IMR-90 (cell line): ENCODE results near the gene IRF4. TPM values are rescaled to one million over a fixed set of nuclear protein-coding genes. Genes with fewer than 3 reads are reported as not detected.

Experiments
- ATAC-seq: fragments of 200-7000 bp; cut with Tn5 transposase; 2 replicates; pipeline ENCODE4 v1.9.1; 2020; ENCODE audit warnings: low read depth, mild to moderate bottlenecking, moderate library complexity
- BruUV-seq: library from RNA; stranded (reverse); fragments of 400-500 nt; replicated peaks from 2 replicates; lab custom pipeline; 2021; lab: Mats Ljungman, UMichigan
- CTCF ChIA-PET: fragments of 300-600 bp; formaldehyde crosslinking; extraction: SDS; loops from one replicate; lab custom pipeline; 2021; ENCODE audit warnings: antibody characterized with exemption; lab: Yijun Ruan, JAX
- POLR2A ChIA-PET: fragments of 300-600 bp; sonication (Branson Sonifier 250); formaldehyde crosslinking; loops from one replicate; lab custom pipeline; 2022; ENCODE audit warnings: antibody characterized with exemption; ENCODE audit not compliant: unreplicated experiment; lab: Charles Lee
- DNase-seq: peaks from one replicate; pipeline ENCODE4 v3.0.0; 2013
- H2AFZ ChIP-seq: replicated peaks from 2 replicates; pipeline ENCODE3; 2013; ENCODE audit warnings: low read length, mild to moderate bottlenecking; ENCODE audit not compliant: poor library complexity
- H2AK5ac ChIP-seq: 2 replicates; pipeline ENCODE4 v1.6.1; 2013; ENCODE audit warnings: low read depth, low read length, inconsistent platforms
- H2AK9ac ChIP-seq: replicated peaks from 2 replicates; pipeline ENCODE3; 2013; ENCODE audit warnings: mild to moderate bottlenecking, low read depth, low read length, moderate library complexity; ENCODE audit not compliant: poor library complexity
- H2BK120ac ChIP-seq: 2 replicates; pipeline ENCODE4 v1.6.1; 2013; ENCODE audit warnings: low read depth, low read length, inconsistent platforms
- H2BK15ac ChIP-seq: 3 replicates; pipeline ENCODE4 v1.6.1; 2013; ENCODE audit warnings: low read depth, low read length, inconsistent platforms
- H2BK20ac ChIP-seq: 2 replicates; pipeline ENCODE4 v1.6.1; 2013; ENCODE audit warnings: low read depth, mild to moderate bottlenecking, inconsistent platforms, low read length, moderate library complexity
- H2BK5ac ChIP-seq: 2 replicates; pipeline ENCODE4 v1.6.1; 2013; ENCODE audit warnings: mild to moderate bottlenecking, low read depth, low read length, inconsistent platforms; ENCODE audit not compliant: poor library complexity, severe bottlenecking
- H3K14ac ChIP-seq: replicated peaks from 2 replicates; pipeline ENCODE4 v1.6.1; 2013; ENCODE audit warnings: low read depth, low read length, inconsistent platforms
- H3K18ac ChIP-seq: 2 replicates; pipeline ENCODE4 v1.6.1; 2013; ENCODE audit warnings: low read depth, low read length, control low read depth
- H3K23ac ChIP-seq: 2 replicates; pipeline ENCODE4 v1.6.1; 2013; ENCODE audit warnings: low read depth, low read length, inconsistent platforms
- H3K27ac ChIP-seq: 2 replicates; pipeline ENCODE4 v1.5.1; 2013; ENCODE audit warnings: mild to moderate bottlenecking, control low read depth, low read length; ENCODE audit not compliant: insufficient read depth
- H3K27me3 ChIP-seq: 2 replicates; pipeline ENCODE4 v1.6.1; 2013; ENCODE audit warnings: low read length; ENCODE audit not compliant: control insufficient read depth, insufficient read depth
- H3K36me3 ChIP-seq: 2 replicates; pipeline ENCODE4 v1.6.1; 2013; ENCODE audit warnings: low read length, mixed read lengths; ENCODE audit not compliant: control insufficient read depth, insufficient read depth
- H3K4ac ChIP-seq: 2 replicates; pipeline ENCODE4 v1.6.1; 2013; ENCODE audit warnings: low read depth, low read length, inconsistent platforms
- H3K4me1 ChIP-seq: 2 replicates; pipeline ENCODE4 v1.6.1; 2013; ENCODE audit warnings: low read length, mixed read lengths; ENCODE audit not compliant: control insufficient read depth, insufficient read depth
- H3K4me2 ChIP-seq: 2 replicates; pipeline ENCODE4 v1.6.1; 2013; ENCODE audit warnings: low read depth, mild to moderate bottlenecking, control low read depth, low read length, moderate library complexity
- H3K4me3 ChIP-seq: 2 replicates; pipeline ENCODE4 v1.5.1; 2013; ENCODE audit warnings: low read depth, mild to moderate bottlenecking, control low read depth, low read length, moderate library complexity; ENCODE audit not compliant: insufficient read depth
- H3K56ac ChIP-seq: 2 replicates; pipeline ENCODE4 v1.6.1; 2013; ENCODE audit warnings: low read length, inconsistent platforms; ENCODE audit not compliant: insufficient read depth; ENCODE audit errors: extremely low read depth
- H3K79me1 ChIP-seq, 2 experiments: 2 replicates each; pipeline ENCODE4 v1.6.1; 2013; ENCODE audit warnings: low read length in 2 of 2, inconsistent platforms in 1 of 2, low read depth in 1 of 2
- H3K9ac ChIP-seq: 2 replicates; pipeline ENCODE4 v1.6.1; 2013; ENCODE audit warnings: low read depth, low read length, control low read depth
- H3K9me1 ChIP-seq: 2 replicates; pipeline ENCODE4 v1.6.1; 2013; ENCODE audit warnings: low read length, inconsistent platforms; ENCODE audit not compliant: insufficient read depth
- H3K9me3 ChIP-seq: 2 replicates; pipeline ENCODE4 v1.6.1; 2013; ENCODE audit warnings: low read length; ENCODE audit not compliant: control insufficient read depth, insufficient read depth
- H4K20me1 ChIP-seq: 2 replicates; pipeline ENCODE4 v1.6.1; 2013; ENCODE audit warnings: low read length, inconsistent platforms; ENCODE audit not compliant: insufficient read depth
- H4K5ac ChIP-seq: 2 replicates; pipeline ENCODE4 v1.6.1; 2013; ENCODE audit warnings: mild to moderate bottlenecking, low read depth, low read length, control low read depth
- H4K8ac ChIP-seq, 2 experiments: 2 replicates each; pipeline ENCODE4 v1.6.1; 2013; ENCODE audit warnings: low read depth in 2 of 2, low read length in 2 of 2, control low read depth in 1 of 2, inconsistent platforms in 1 of 2
- H4K91ac ChIP-seq: 2 replicates; pipeline ENCODE4 v1.6.1; 2013; ENCODE audit warnings: low read depth, low read length, inconsistent platforms; ENCODE audit not compliant: insufficient read depth
- BHLHE40 ChIP-seq: fragments of 150-350 bp; IDR thresholded peaks from 2 replicates; pipeline ENCODE4 v1.6.1; 2016; ENCODE audit warnings: mild to moderate bottlenecking, low read depth, low read length
- CEBPB ChIP-seq: IDR thresholded peaks from 2 replicates; pipeline ENCODE4 v1.6.1; 2012; ENCODE audit warnings: low read depth, low read length, improper control_type of control experiment
- FOS ChIP-seq: fragments of 150-350 bp; IDR thresholded peaks from 2 replicates; pipeline ENCODE4 v1.6.1; 2016; ENCODE audit warnings: low read depth, low read length
- MAFK ChIP-seq: IDR thresholded peaks from 2 replicates; pipeline ENCODE4 v1.6.1; 2012; ENCODE audit warnings: low read depth, low read length, improper control_type of control experiment
- MAZ ChIP-seq: IDR thresholded peaks from 2 replicates; pipeline ENCODE4 v1.6.1; 2012; ENCODE audit warnings: low read depth, mild to moderate bottlenecking, low read length, improper control_type of control experiment, moderate library complexity, borderline replicate concordance
- MXI1 ChIP-seq: IDR thresholded peaks from 2 replicates; pipeline ENCODE4 v1.6.1; 2012; ENCODE audit warnings: low read depth, mild to moderate bottlenecking, low read length, moderate library complexity, borderline replicate concordance
- NFE2L2 ChIP-seq: fragments of 150-350 bp; IDR thresholded peaks from 2 replicates; pipeline ENCODE4 v1.6.1; 2016; ENCODE audit warnings: low read depth, mild to moderate bottlenecking, low read length
- POLR2A ChIP-seq: IDR thresholded peaks from 2 replicates; pipeline ENCODE4 v1.6.1; 2012; ENCODE audit warnings: mild to moderate bottlenecking, low read depth, low read length
- RAD21 ChIP-seq: IDR thresholded peaks from 2 replicates; pipeline ENCODE4 v1.6.1; 2012; ENCODE audit warnings: low read length, improper control_type of control experiment
- RCOR1 ChIP-seq: IDR thresholded peaks from 2 replicates; pipeline ENCODE4 v1.6.1; 2012; ENCODE audit warnings: mild to moderate bottlenecking, low read length, improper control_type of control experiment; ENCODE audit not compliant: insufficient replicate concordance
- RFX5 ChIP-seq: IDR thresholded peaks from 2 replicates; pipeline ENCODE4 v1.8.0; 2012; ENCODE audit warnings: low read depth, mild to moderate bottlenecking, low read length, moderate library complexity
- SMC3 ChIP-seq: fragments of 150-350 bp; IDR thresholded peaks from 2 replicates; pipeline ENCODE4 v1.6.1; 2016; ENCODE audit warnings: low read depth, mild to moderate bottlenecking, antibody characterized with exemption, low read length, moderate library complexity
- USF2 ChIP-seq: fragments of 150-350 bp; IDR thresholded peaks from 2 replicates; pipeline ENCODE4 v1.6.1; 2017; ENCODE audit warnings: mild to moderate bottlenecking, antibody characterized with exemption, low read length, low read depth
- whole genome bisulfite sequencing, 2 experiments: methylation state at CpG; one replicate each; pipeline versions ENCODE4 v1.1.5 to v1.1.7; 2013; ENCODE audit warnings: missing lambda C conversion rate in 2 of 2; ENCODE audit not compliant: insufficient read length in 1 of 2; ENCODE audit errors: extremely low coverage in 2 of 2; 5-methylcytosine and 5-hydroxymethylcytosine counted together
- dilution Hi-C: fragments of 300-500 bp; cut with HindIII; formaldehyde crosslinking; loops from one replicate; pipeline ENCODE4 v1.14.3; 2018; ENCODE audit warnings: low sequenced_read_pairs; ENCODE audit not compliant: unreplicated experiment
- in situ Hi-C: fragments of 300-500 bp; cut with MboI; formaldehyde crosslinking; loops from 3 replicates; pipeline ENCODE4 v1.14.3; 2019; ENCODE audit warnings: low sequenced_read_pairs, inconsistent platforms, mixed read lengths
- intact Hi-C: fragments of 100-400 bp; cut with micrococcal nuclease; formaldehyde crosslinking; loops from 2 replicates; pipeline ENCODE4 v1.10.0; 2022
- polyA plus RNA-seq, 3 experiments: library from polyadenylated mRNA; depleted of rRNA; stranded (reverse); fragments of >200 nt; gene quantifications; 2 replicates each; pipeline ENCODE4 v1.2.3, GENCODE V29; 2012; ENCODE audit warnings: low replicate concordance in 1 of 3
- total RNA-seq: library from RNA; depleted of rRNA; stranded (reverse); fragments of >200 nt; gene quantifications from 2 replicates; pipeline ENCODE4 v1.2.3, GENCODE V29; 2012
- TF ChIP-seq, protein P1 (sequence below): conservative IDR thresholded peaks from 2 replicates; pipeline ENCODE4 v1.5.1; 2012; ENCODE audit warnings: mild to moderate bottlenecking, low read depth, low read length, improper control_type of control experiment

The IRF4 gene
- total and polyA plus RNA-seq, 2 of the 4 experiments (the other 2 are of a cell fraction), result not detected

DNA sequence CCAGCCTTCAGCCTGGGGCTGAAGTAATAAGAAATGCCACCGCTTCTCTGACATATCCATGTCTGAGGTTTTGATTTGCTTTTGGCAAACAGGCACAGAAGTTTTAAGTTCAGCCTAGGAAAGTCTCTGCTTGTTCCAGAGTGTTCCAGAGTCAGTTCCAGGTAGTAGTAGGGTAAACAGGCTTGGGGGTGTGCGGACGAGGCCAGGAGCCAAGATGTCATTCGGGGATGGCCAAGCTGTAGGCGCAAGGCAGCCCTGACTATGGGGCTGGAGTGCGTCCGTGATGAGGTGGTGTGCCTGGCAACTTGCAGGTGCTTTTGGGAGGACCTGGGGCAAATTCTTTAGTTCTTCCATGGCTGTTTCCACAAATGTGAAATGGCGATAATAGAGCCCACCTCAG lies 60.3 kb downstream of the IRF4 start:
- Histone ChIP-seq H4K8ac (no peak overlapping the region), H3K4me2 (no peak overlapping the region), H2AFZ (no peak overlapping the region), H3K4me3 (no peak overlapping the region), H3K18ac (no peak overlapping the region), H3K9me1 (no peaks in the 10 kb centered on the region), H3K36me3 (no peaks in the 10 kb centered on the region), H3K4me1 (no peaks in the 10 kb centered on the region), H3K23ac (no peak overlapping the region), H3K79me1 (no peaks in the 10 kb centered on the region), H3K9ac (no peak overlapping the region), H2BK5ac (no peak overlapping the region), H2BK20ac (no peak overlapping the region), H3K14ac (no peak overlapping the region), H2AK9ac (no peak overlapping the region), H3K9me3 (no peaks in the 10 kb centered on the region; the same call in 1 of the 2 replicates), H2AK5ac (no peak overlapping the region), H2BK15ac (no peak overlapping the region), H3K27ac (no peak overlapping the region), H3K27me3 (peaks cover 6% of the 10 kb centered on the region), H3K56ac (no peak overlapping the region), H4K20me1 (no peaks in the 10 kb centered on the region), H2BK120ac (no peak overlapping the region), H4K91ac (no peak overlapping the region), H3K4ac (no peak overlapping the region), H4K5ac (no peak overlapping the region)
- WGBS, 2 experiments, result 100% methylated on average over 1 of the region's 8 CpGs; no CpG with 5 or more reads in 1 of the 2 experiments
- TF ChIP-seq CEBPB, result no peak
- TF ChIP-seq NFE2L2, result no peak
- TF ChIP-seq RCOR1, result no peak
- no peak for TF ChIP-seq MXI1
- no peak for TF ChIP-seq SMC3
- no peak for TF ChIP-seq RFX5
- TF ChIP-seq MAZ, result no peak
- no peak for TF ChIP-seq RAD21
- no peak for TF ChIP-seq USF2
- no peak for TF ChIP-seq MAFK
- TF ChIP-seq BHLHE40, result no peak
- no peak for TF ChIP-seq POLR2A
- TF ChIP-seq, protein P1, sequence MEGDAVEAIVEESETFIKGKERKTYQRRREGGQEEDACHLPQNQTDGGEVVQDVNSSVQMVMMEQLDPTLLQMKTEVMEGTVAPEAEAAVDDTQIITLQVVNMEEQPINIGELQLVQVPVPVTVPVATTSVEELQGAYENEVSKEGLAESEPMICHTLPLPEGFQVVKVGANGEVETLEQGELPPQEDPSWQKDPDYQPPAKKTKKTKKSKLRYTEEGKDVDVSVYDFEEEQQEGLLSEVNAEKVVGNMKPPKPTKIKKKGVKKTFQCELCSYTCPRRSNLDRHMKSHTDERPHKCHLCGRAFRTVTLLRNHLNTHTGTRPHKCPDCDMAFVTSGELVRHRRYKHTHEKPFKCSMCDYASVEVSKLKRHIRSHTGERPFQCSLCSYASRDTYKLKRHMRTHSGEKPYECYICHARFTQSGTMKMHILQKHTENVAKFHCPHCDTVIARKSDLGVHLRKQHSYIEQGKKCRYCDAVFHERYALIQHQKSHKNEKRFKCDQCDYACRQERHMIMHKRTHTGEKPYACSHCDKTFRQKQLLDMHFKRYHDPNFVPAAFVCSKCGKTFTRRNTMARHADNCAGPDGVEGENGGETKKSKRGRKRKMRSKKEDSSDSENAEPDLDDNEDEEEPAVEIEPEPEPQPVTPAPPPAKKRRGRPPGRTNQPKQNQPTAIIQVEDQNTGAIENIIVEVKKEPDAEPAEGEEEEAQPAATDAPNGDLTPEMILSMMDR, result no peak
- no peak for TF ChIP-seq FOS
- dilution Hi-C loops (no loop called here), in situ Hi-C loops (no loop called here), intact Hi-C loops (no loop called here)
- POLR2A ChIA-PET, result no interaction called here
- CTCF ChIA-PET, result no interaction called here
- DNase-seq (no peak), ATAC-seq (no peak)
- BruUV-seq, result no TSS peak
